GM04503 (cell line): ENCODE results near the gene USP32.
"Not testable (repeated sequence)": the region's sequence is repeated elsewhere in the genome, so short reads cannot be mapped to it uniquely, and the experiment has no call there.

Source experiments
- DNase-seq: peaks from one replicate; pipeline ENCODE4 v3.0.0-alpha.2; 2012; ENCODE audit warnings: low read depth

The USP32 gene

DNA sequence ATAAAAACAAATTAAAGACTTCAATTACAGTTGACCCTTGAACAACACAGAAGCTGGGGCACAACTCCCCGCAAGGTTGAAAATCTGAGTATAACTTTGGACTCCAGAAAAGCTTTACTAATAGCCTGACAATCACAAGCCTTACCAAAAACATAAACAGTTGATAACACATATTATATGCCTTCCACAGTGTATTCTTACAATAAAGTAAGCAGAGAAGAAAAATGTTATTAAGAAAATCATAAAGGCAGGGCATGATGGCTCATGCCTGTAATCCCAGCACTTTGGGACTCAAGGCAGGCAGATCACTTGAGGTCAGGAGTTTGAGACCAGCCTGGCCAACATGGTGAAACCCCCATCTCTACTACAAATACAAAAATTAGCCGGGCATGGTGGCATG is 58.9 kb downstream of the USP32 start:
- not testable (repeated sequence) for DNase-seq

DNA sequence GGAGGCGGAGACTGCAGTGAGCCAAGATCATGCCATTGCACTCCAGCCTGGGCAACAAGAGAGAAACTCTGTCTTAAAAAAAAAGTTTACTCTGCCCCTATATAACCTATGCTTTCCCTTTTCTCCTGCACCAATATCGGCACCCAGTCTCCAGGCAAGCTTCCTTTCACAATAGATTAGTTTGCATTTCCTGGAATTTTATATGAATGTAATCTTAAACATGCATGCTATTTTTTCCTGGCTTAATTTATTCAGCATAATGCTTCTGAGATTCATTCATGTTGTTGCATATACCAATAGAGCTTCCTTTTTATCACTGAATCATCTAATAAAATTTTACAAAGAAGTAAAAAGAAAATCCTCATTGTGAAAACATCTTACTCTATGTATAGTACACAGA is 59.4 kb downstream of the USP32 start:
- no peak for DNase-seq

DNA sequence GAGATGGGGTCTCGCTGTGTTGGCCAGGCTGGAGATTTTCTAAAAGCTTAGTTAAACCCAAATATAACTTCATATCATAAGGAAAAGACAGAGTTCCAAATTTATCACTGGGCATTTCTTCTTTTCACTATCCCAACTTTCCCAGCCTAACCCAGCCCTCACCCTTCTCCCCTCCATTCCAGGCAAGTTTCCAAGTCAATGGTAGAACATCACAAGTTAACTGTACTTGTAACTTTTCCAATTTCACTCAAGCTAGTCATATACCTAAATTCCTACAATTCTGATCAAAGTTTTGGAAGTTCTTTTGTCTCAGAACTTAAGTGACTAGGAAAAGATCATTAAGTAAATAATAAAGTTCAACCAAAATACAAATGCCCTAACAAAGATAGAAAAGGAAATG is 61.2 kb downstream of the USP32 start:
- DNase-seq, result no peak

DNA sequence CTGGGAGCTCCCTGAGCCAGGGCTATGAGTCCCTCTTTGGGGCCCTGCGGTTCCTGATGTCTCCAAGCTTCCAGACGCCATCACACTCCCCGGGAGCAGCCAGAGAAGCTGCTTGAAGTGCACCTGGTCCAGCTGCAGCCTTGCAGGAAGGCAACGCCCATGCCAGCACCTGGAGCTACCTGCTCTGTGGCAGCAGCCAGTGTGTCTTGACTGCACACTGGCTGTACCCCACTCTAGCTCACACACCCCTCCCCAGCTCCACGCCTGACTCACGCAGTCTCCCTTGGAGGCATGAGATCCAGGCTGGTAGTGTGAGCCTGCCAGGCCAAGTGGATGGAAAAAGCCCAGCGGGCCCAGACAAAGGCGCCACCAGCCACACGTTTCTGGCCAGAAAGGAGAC is 63.3 kb downstream of the USP32 start:
- no peak for DNase-seq

DNA sequence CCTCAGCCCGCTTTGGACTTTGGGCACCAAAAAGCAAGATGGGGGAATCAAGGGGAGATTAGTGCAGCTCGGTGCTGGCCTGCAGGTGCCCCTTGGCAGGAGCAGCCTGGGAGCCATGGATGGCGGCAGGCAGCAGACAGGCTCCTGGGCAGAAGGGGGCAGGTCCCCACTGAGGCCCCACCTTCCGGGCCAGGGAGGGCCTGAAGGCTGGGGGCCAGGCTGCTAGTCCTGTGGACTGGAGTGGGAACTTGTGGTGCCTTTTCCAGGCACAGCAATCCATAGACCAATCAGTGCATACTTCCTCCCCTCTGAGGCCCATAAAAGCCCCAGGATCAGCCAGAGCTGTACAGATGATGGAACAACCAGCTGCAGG is 64.0 kb downstream of the USP32 start:
- DNase-seq, result no peak

DNA sequence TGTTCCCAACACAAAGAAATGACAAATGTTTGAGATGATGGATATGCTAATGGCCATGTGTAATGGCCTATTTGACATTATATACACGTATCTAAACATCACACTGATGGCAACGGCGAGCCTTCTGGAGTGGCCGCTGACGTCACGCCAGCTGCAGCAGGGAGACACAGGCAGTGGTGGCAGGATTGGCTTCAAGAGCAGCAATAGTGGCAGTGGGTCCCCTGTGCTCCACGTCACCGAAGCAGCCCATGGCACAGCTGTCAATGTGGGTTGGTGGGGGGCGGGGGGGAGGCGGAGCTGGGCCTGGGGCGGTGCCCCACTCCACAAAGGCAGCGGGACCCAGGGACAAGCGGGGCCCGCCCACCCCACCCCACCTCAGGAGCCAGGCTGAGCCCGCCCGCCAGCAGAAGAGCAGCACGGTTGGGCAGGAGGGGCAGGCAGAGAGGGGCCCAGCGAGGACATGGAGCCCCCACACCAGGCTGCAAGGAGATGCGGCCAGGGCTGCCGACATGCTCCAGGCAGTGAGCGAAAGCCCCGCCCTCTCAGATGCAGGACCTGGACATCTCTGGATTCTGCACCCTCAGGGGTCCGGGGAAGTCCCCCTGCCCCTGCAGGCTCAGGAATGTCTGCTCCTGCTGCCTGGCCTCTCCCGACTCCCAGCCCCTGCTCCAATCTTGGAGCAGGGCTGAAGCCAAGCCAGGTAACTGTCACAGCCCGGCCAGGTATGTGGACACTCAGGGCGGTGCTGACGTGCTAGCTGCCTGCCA is 64.6 kb downstream of the USP32 start:
- no peak for DNase-seq

DNA sequence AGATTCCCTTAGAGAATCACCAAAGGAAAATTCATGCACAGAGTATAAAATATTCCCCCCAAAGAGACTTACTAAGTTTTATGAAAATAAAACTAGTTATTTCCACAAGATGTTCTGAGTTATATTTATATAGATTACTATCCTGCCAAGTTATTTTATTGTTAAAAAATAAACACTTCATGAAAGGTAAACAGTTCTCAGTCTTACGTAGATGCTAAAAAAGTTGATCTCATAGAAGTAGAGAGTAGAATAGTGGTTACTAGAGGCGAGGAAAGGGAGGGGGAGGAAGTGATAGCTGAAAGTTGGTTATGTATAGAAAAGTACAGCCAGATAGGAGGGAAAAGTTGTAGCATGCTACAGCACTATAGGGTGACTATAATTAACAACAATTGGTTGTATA is 65.2 kb downstream of the USP32 start:
- no peak for DNase-seq

DNA sequence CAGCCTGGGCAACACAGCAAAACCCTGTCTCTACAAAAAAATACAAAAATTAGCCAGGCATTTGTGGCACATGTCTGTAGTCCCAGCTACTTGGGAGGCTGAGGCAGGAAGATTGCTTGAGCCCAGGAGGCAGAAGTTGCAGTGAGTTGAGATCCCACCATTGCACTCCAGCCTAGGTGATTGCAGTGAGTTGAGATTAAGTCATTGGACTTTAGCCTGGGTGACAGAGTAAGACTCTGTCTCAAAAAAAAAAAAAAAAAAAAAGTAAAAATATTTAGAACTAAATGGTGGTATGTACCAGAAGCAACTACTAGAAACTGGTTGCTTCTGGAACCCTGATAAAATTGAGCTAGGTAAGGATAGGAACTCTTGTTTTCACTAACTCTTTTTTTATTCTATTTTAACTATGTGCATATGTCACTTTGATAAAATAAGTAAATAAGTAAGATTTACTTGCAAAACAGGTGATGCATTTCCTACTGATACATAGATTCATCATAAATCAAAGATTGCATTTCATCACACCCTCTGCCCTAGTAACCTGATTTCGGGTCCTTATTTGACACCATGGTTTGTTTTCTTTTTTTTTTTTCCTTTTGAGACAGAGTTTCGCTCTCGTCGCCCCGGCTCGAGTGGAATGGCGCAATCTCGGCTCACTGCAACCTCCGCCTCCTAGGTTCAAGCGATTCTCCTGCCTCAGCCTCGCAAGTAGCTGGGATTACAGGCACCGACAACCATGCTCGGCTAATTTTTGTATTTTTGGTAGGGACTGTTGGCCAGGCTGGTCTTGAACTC is 66.0 kb downstream of the USP32 start:
- DNase-seq, result no peak

DNA sequence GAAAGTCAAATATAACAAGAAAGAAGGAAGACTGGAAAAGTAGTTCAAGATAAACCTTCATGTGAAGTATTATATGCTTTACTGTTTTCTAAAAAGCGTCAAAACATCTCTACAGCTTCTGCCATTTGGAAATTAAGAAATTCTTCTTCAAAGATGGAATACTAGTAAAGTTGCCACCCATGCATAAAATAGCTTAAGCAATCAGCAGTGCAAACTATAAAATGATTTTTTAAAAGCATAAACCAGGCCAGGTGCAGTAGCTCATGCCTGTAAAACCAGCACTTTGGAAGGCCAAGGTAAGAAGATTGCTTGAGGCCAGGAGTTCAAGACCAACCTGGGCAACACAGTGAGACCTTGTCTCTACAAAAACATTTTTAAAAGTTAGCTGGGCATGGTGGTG is 68.2 kb downstream of the USP32 start:
- DNase-seq, result no peak

DNA sequence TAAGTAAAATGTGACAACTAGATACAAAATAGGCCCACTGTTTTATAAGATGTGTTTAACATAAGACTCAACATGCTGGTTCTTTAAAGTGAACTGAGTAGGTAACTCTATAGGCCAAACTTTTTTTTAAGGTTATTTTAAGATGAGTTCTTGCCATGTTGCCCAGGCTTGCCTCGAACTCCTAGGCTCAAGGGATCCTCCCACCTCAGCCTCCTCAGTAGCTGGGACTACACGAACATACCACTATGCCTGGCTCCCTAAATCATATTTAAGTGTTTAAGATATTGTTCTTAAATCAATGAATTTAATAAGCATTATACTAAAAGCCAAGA is 69.9 kb downstream of the USP32 start:
- DNase-seq, result no peak

DNA sequence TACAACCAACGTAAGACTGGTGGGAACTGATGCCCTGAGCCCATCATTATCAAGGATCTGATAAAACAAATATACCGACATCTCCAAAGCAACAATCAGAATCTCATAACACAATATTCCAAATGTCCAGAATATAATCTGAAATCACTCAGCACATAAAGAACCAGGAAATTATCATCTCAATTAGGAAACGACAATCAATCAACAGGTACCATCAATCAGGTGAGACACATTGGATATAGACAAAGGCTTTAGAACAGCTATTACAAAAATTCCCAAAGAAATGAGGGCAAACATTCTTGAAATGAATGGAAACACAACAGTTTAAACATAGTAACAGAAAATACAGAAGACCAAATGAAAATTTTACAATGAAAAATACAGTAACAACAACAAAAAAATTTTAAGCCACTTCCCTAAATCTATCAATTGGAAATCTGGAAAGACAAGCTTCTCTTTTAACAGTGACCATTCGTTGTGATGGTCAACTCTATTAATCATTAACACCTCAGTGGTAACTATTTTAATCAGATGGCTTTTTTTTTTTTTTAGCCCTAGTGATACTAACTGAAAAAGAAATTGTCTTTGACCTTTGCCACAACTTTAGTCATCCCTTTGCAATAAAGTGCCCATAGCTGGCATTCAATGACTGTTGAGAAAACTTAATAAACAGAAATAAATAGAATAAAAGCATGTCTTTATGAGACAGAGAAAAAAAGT is 70.4 kb downstream of the USP32 start:
- DNase-seq, result no peak

DNA sequence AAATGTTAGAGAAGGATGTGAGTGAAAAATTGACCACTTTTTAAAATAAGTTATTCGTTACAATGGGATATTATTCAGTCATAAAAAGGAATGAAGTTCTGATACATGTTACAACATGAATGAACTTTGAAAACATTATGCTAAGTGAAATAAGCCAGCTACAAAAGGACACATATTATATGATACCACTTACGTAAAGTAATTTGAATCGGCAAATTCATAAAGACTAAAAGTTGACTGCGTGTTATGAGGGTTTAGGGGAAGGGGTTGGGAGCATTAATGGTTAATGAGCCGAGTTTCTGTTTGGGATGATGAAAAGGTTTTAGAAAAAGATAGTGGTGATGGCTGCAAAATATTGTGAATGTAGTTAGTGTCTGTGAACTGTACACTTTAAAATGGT is 73.1 kb downstream of the USP32 start:
- DNase-seq, result no peak

DNA sequence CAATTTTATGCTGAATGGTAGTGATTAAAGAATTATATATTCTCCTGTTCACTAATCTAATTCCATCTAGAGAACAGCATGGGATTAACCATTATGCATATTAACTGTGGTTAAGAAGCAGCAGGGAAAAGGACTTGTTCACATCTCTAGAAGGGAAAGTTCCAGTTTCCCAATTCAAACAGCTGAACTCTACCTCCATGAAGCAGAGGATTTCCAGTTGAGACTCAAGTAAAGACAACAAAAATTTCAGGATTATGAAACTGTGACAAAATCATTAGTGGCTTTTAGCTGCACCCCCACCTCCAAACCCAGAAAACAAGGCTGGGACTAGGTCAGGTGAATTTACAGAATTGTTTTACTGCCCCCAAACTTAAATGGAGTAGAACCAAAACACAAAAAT is 73.6 kb downstream of the USP32 start:
- DNase-seq, result no peak

DNA sequence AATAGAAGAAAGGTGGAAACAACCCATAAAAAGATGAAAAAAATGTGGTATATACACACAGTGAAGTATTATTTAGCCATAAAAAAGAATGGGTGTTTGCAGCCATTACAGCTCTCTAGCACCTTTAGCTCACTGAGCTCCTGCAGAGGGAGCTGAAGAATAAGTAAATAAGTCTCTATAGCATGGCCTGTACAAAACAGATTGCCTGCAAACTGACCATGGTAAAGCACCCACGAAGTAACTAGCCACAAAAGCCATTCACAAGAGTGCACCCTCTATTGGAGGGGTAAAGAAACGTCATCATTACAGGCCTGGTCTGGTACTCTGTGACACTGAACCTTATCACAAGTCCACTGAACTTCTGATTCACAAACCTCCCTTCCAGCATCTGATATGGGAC is 76.3 kb downstream of the USP32 start:
- DNase-seq, result no peak

DNA sequence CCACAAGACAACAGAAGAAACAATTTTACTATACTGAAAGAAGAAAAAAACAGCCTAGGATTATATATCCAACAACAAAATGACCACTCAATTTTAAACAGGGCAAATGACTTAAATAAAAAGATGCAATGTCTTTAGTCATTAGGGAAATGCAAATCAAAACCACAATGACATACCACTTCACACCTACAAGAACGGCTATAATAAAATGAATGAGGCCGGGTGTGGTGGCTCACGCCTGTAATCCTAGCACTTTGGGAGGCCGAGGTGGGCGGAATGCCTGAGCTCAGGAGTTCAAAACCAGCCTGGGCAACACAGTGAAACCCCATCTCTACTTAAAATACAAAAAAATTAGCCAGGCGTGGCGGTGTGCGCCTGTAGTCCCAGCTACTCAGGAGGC is 77.0 kb downstream of the USP32 start:
- not testable (repeated sequence) for DNase-seq

DNA sequence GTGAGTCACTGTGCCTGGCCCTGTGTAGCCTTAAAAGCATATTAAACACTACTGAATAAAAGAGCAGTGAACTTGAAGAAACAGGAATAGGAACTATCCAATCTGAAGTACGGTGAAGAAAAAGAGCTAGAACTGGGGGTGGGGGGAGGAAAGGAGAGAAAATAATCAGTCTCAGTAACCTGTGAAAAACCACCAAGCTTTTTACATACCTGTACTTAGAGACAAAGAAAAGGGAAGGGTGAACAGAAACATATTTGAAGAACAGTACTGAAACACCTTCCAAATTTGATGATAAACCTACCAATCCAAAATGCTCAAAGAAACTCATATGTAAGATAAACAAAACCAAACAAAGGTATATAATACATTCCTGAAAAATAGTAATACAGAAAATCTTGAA is 77.5 kb downstream of the USP32 start:
- no peak for DNase-seq

DNA sequence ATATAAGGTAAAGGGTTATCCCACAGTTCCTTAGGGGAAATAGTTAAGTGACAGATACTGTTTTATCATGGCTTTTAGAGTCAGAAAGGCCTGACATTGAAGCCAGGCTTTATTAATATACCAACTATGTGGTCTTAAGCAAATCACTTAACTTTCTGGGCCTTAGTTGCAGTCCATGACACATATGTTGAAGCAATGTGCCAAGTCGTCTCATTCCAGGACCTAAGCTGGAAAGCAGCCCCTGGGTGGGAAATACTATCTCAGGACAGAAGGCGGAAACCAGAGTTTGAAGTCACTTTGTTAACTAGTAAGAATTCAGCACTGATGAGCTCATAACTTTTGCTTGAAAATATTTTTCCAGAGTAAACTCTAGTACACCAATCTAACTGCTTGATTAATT is 80.0 kb downstream of the USP32 start:
- peak; percentile 9 for DNase-seq

DNA sequence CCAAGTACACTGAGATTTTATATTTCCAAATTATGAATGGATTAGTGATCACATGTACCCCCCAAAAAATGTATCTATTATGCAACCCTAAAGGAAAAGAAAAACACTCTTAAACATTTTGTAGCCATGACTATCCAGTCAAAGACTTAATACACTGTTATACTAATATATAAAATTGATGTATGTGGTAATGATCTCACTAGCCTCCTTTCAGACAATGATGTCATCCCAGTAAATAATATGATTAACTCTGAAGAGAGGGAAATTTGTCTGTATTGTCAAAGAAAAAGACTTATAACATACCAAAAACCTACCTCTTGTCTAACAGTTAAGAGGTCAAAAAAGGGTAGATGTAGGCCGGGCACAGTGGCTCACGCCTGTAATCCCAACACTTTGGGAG is 80.7 kb downstream of the USP32 start:
- DNase-seq, result no peak

DNA sequence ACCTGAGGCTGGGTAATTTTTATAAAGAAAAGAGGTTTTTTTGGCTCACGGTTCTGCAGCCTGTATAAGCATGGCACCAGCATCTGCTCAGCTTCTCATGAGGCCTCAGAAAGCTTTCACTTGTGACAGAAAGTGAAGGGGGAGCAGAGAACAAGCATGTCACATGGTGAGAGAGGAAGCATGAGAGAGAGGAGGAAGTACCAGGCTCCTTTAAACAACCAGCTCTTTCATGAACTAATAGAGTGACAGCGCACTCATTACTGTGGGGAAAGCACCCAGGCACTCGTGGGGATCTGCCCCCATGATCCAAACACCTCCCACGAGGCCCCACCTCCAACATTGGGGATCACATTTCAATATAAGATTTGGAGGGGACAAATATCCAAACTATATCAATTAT is 86.8 kb downstream of the USP32 start:
- no peak for DNase-seq

DNA sequence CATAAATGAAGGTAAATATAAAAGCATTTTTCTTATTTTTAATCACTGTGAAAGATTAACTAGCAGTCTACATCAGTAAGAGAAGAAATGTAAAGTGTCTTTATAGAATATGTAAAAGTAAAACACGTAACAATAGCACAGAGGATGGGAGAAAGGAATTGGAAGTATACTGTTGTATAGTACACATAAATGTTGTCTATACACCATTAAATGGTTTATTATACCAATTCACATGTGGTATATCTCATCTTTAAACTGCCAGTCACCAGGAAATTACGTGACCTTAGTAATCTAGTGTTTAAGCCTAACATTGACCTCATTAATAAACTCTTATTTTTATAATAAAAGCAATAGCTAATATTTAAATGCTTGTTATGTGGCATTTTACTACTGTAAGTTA is 87.4 kb downstream of the USP32 start:
- no peak for DNase-seq

DNA sequence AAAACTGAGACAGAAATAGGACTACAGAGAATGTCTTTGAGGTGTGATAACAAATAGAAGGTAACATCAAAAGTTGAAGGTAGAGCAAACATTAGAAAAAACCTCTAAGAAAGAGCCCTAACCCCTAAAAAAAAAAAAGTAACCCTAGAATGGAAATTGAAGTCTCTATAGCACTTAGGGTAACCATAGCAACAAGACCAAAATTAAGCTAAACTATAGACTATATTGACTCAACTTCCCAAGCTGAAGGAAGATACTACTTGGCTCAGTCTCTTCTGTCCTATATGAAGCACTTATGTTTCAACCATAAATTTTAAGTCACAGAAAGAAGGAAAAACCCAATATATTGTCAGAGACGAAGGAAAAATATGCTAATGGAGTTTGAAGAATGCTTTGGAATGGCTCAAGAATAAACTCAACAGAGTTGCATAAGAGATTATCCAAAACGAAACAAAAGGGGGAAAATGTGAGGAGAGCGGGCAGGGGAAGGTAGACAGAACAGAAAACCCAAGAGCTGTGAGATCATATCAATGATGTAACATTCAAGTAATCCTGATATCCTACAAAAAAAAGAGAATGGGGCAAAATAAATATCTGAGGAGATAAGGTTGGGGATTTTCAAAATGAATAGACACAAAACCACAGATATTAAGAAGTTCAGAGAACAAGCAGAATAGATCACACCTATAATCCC is 88.4 kb downstream of the USP32 start:
- no peak for DNase-seq

DNA sequence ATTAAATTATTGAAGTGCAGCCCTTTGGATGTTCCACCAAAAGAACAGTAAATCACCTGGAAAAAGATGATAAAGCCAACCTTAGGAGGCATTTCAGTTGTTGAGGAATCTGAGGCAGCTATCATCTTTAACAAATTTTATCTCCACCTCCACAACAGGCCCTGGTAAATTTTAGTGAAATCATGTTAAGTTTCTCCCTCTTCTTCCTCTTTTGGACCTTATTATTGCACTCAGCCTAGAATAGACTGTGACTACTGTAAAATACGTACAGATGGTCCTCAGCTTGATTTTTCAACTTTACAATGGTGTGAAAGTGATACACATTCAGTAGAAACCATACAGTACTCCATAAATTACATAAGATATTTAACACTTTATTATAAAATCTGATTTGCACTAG is 90.3 kb downstream of the USP32 start:
- DNase-seq, result no peak

DNA sequence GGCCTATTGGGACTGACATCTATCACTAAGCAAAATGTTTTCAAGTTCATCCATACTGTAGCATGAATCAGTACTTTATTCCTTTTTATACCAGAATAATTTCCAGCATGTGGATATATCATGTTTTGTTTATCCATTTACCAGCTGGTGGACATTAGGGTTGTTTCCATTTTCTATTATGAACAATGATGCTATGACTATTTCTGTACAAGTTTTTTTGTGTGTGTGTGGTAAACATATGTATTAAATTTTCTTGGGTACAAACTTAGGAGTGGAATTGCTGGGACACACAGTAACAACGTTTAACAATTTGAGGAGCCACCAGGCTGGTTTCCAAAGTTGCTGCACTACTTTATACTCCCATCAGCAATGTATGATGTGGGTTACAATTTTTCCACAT is 91.0 kb downstream of the USP32 start:
- DNase-seq, result no peak
